AG08396 (cell line): ENCODE data around the gene CP.

Experiments used
- DNase-seq: peaks from one replicate; pipeline ENCODE4 v3.0.0; 2012; ENCODE audit warnings: low spot score, mixed read lengths

Gene CP

DNA sequence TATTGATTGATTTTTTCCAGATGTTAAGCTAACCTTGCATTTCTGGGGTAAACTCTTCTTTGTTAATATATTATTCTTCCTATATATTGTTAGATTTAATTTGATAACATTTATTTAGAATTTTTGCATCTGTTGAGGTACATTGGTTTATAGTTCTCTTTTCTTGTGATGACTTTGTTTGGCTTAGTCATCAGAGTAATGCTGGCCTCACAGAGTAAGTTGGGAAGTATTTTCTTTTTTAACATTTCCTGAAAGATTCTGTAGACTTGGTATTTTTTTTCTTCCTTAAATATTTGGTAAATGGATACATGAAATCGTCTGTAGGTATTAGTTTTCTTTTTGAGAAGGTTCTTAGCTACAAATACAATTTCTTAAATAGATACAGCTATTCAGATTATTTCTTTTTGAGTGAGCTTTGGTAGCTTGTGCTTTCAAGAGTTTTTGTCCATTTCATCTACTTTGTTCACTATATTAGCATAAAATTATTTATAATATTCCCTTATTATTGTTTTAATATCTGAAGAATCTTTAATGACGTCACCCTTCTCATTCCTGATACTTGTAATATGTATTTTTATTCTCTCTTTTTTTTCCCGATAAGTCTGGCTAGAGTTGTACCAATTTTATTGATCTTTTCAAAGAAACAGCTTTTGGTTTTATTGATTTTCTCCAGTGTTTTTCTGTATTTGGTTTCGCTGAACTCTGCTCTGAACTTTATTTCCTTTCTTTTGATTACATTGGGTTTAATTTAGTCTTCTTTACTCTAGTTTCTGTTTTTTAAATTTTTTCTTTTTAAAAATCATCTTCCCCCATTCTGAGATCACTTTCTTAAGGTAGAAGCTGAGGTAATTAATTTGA lies 98.7 kb downstream of the CP start:
- no peak for DNase-seq
